Activated CD4-positive, alpha-beta T cell treated with anti-CD3 and anti-CD28 coated beads, Interleukin-2, amount 10 ng/mL, durations not matched to agents 7 days and 5 days (primary cell): ENCODE results near the gene CSNK1A1. TPM values are rescaled to one million over a fixed set of nuclear protein-coding genes. Genes with fewer than 3 reads are reported as not detected.

Source experiments
- CTCF ChIA-PET: fragments of 350-600 bp; sonication (Branson Sonifier 250); formaldehyde crosslinking; loops from one replicate; lab custom pipeline; 2021; ENCODE audit warnings: antibody characterized with exemption; lab: Charles Lee
- POLR2A ChIA-PET: fragments of 350-600 bp; sonication (Branson Sonifier 250); formaldehyde crosslinking; loops from one replicate; lab custom pipeline; 2021; ENCODE audit warnings: antibody characterized with exemption; lab: Charles Lee
- DNase-seq: peaks from one replicate; pipeline ENCODE4 v3.0.0-alpha.2; 2020
- H3K27ac Mint-ChIP-seq: one replicate; pipeline ENCODE4 v1.8.0; 2021; ENCODE audit warnings: mild to moderate bottlenecking, moderate library complexity, mixed read lengths
- H3K27me3 Mint-ChIP-seq: one replicate; pipeline ENCODE4 v1.8.0; 2021; ENCODE audit warnings: mixed read lengths
- H3K36me3 Mint-ChIP-seq: one replicate; pipeline ENCODE4 v1.8.0; 2021; ENCODE audit warnings: low read depth, mixed read lengths
- H3K4me1 Mint-ChIP-seq: one replicate; pipeline ENCODE4 v1.8.0; 2021; ENCODE audit warnings: mixed read lengths
- H3K4me3 Mint-ChIP-seq: one replicate; pipeline ENCODE4 v1.8.0; 2021; ENCODE audit warnings: mild to moderate bottlenecking, moderate library complexity, mixed read lengths
- H3K9me3 Mint-ChIP-seq: one replicate; pipeline ENCODE4 v1.8.0; 2021; ENCODE audit warnings: mixed read lengths
- total RNA-seq, 2 experiments: library from RNA; stranded (reverse); gene quantifications; one replicate each; pipeline ENCODE4 v1.2.3, GENCODE V29; 2021

Gene CSNK1A1
- total RNA-seq, 2 experiments from 2014 or later, result 164 to 199 TPM

- no peaks in the 10 kb centered on the region for H3K36me3 Mint-ChIP-seq
- H3K27ac Mint-ChIP-seq, result no peak overlapping the region
- POLR2A ChIA-PET, result no interaction called here
- peaks cover 7% of the 10 kb centered on the region for H3K4me1 Mint-ChIP-seq
- H3K27me3 Mint-ChIP-seq, result peaks cover 5% of the 10 kb centered on the region
- H3K4me3 Mint-ChIP-seq, result no peak overlapping the region
- H3K9me3 Mint-ChIP-seq, result no peaks in the 10 kb centered on the region
- CTCF ChIA-PET, result no interaction called here
- no peak for DNase-seq
Observed at GRCh38 chr5:149585910-149586309, 34.7 kb upstream of the CSNK1A1 start.

- CTCF ChIA-PET, result no interaction called here
- H3K9me3 Mint-ChIP-seq, result no peaks in the 10 kb centered on the region
- peaks cover 13% of the 10 kb centered on the region for H3K4me1 Mint-ChIP-seq
Observed at GRCh38 chr5:149584121-149584520, 32.9 kb upstream of the CSNK1A1 start.

GRCh38 chr5:149583394-149583793, 32.2 kb upstream of the CSNK1A1 start:
- H3K27ac Mint-ChIP-seq, result no peak overlapping the region

More at GRCh38 chr5:149584121-149584520, 32.9 kb upstream of the CSNK1A1 start:
- no peak overlapping the region for H3K4me3 Mint-ChIP-seq
- DNase-seq, result no peak
- POLR2A ChIA-PET, result no interaction called here
- no peaks in the 10 kb centered on the region for H3K36me3 Mint-ChIP-seq
- no peak overlapping the region for H3K27ac Mint-ChIP-seq
- H3K27me3 Mint-ChIP-seq, result peaks cover 5% of the 10 kb centered on the region

GRCh38 chr5:149581931-149582768, 30.9 kb upstream of the CSNK1A1 start:
- no peaks in the 10 kb centered on the region for H3K9me3 Mint-ChIP-seq
- peaks cover under 1% of the 10 kb centered on the region for H3K36me3 Mint-ChIP-seq
- H3K4me3 Mint-ChIP-seq, result peak overlapping the region; percentile 63
- no peak for DNase-seq
- H3K4me1 Mint-ChIP-seq, result peaks cover 13% of the 10 kb centered on the region
- POLR2A ChIA-PET, result no interaction called here
- H3K27ac Mint-ChIP-seq, result no peak overlapping the region
- H3K27me3 Mint-ChIP-seq, result peaks cover 5% of the 10 kb centered on the region
- CTCF ChIA-PET, result interaction anchor here (1.1 to 2.8 kb wide), 6 partner anchors 9 to 36 kb away, joined by 3 to 8 read pairs (median 5); partner anchors contain the start of gene CSNK1A1

More at GRCh38 chr5:149583394-149583793, 32.2 kb upstream of the CSNK1A1 start:
- Mint-ChIP-seq H3K27me3 (peaks cover 5% of the 10 kb centered on the region), H3K4me3 (no peak overlapping the region), H3K36me3 (no peaks in the 10 kb centered on the region), H3K9me3 (no peaks in the 10 kb centered on the region), H3K4me1 (peaks cover 13% of the 10 kb centered on the region)
- ChIA-PET POLR2A (no interaction called here), CTCF (interaction anchor here (0.7 to 1.4 kb wide), 2 partner anchors 15 to 21 kb away, joined by 3 to 4 read pairs; no protein-coding TSS in a partner anchor)
- DNase-seq, result no peak

- H3K27me3 Mint-ChIP-seq, result peaks cover 2% of the 10 kb centered on the region
- peak within 1 kb of the TSS; percentile 63 for H3K4me3 Mint-ChIP-seq
- CTCF ChIA-PET, result interaction anchor here (1.2 to 2.8 kb wide), 5 partner anchors 10 to 30 kb away, joined by 4 to 8 read pairs (median 6); partner anchors contain the start of gene CSNK1A1
- H3K9me3 Mint-ChIP-seq, result peaks cover 3% of the 10 kb centered on the region
- DNase-seq, result peak; percentile 36
- H3K4me1 Mint-ChIP-seq, result peaks cover 17% of the 10 kb centered on the region
- no peak within 1 kb of the TSS for H3K27ac Mint-ChIP-seq
- H3K36me3 Mint-ChIP-seq, result peaks cover 4% of the 10 kb centered on the region
- POLR2A ChIA-PET, result no interaction called here
Observed at GRCh38 chr5:149581192-149581861, 30.1 kb upstream of the CSNK1A1 start, which contains the start of gene ARHGEF37. ARHGEF37 (plus strand) TSS chr5:149581498; CDS start chr5:149597770, 16,272 bp downstream.

- Mint-ChIP-seq H3K4me3 (peak overlapping the region; percentile 56), H3K27me3 (peaks cover 2% of the 10 kb centered on the region), H3K36me3 (peaks cover 6% of the 10 kb centered on the region), H3K27ac (no peak overlapping the region), H3K4me1 (peaks cover 22% of the 10 kb centered on the region), H3K9me3 (peaks cover 3% of the 10 kb centered on the region)
- CTCF ChIA-PET, result interaction anchor here (1.2 to 2.8 kb wide), 5 partner anchors 10 to 30 kb away, joined by 4 to 8 read pairs (median 6); partner anchors contain the start of gene CSNK1A1
- POLR2A ChIA-PET, result interaction anchor here (0.6 kb wide), 1 partner anchor 235 kb away, joined by 3 read pairs; no protein-coding TSS in a partner anchor
- DNase-seq, result no peak
Observed at GRCh38 chr5:149580808-149581191, 29.6 kb upstream of the CSNK1A1 start.

GRCh38 chr5:149578896-149579295, 27.7 kb upstream of the CSNK1A1 start:
- H3K27ac Mint-ChIP-seq, result no peak overlapping the region
- DNase-seq, result no peak
- H3K9me3 Mint-ChIP-seq, result peaks cover 3% of the 10 kb centered on the region
- ChIA-PET CTCF (interaction anchor here (0.5 to 2.8 kb wide), 4 partner anchors 9 to 1085 kb away, joined by 3 to 8 read pairs (median 6); no protein-coding TSS in a partner anchor), POLR2A (no interaction called here)
- H3K4me3 Mint-ChIP-seq, result no peak overlapping the region
- peaks cover 2% of the 10 kb centered on the region for H3K27me3 Mint-ChIP-seq
- peaks cover 6% of the 10 kb centered on the region for H3K36me3 Mint-ChIP-seq
- peaks cover 25% of the 10 kb centered on the region for H3K4me1 Mint-ChIP-seq

GRCh38 chr5:149576021-149576420, 24.8 kb upstream of the CSNK1A1 start:
- peaks cover 20% of the 10 kb centered on the region for H3K4me1 Mint-ChIP-seq
- peak overlapping the region; percentile 83 for H3K27ac Mint-ChIP-seq
- H3K27me3 Mint-ChIP-seq, result no peaks in the 10 kb centered on the region
- CTCF ChIA-PET, result interaction anchor here (0.6 to 1.6 kb wide), 7 partner anchors 15 to 222 kb away, joined by 3 to 7 read pairs (median 3); partner anchors contain the start of genes CSNK1A1 and IL17B
- H3K36me3 Mint-ChIP-seq, result peaks cover 6% of the 10 kb centered on the region
- no peak overlapping the region for H3K4me3 Mint-ChIP-seq
- DNase-seq, result peak; percentile 22
- POLR2A ChIA-PET, result no interaction called here
- peaks cover 3% of the 10 kb centered on the region for H3K9me3 Mint-ChIP-seq

- H3K27me3 Mint-ChIP-seq, result no peaks in the 10 kb centered on the region
- H3K9me3 Mint-ChIP-seq, result peaks cover 3% of the 10 kb centered on the region
- H3K4me3 Mint-ChIP-seq, result no peak overlapping the region
- DNase-seq, result no peak
- H3K27ac Mint-ChIP-seq, result no peak overlapping the region
- CTCF ChIA-PET, result interaction anchor here (1.0 to 1.6 kb wide), 4 partner anchors 15 to 196 kb away, joined by 3 to 4 read pairs (median 3); partner anchors contain the start of gene IL17B
- peaks cover 12% of the 10 kb centered on the region for H3K4me1 Mint-ChIP-seq
- peaks cover 6% of the 10 kb centered on the region for H3K36me3 Mint-ChIP-seq
- POLR2A ChIA-PET, result no interaction called here
Observed at GRCh38 chr5:149575131-149575530, 23.9 kb upstream of the CSNK1A1 start.

- no peak overlapping the region for H3K4me3 Mint-ChIP-seq
- no peak overlapping the region for H3K27ac Mint-ChIP-seq
- no peak for DNase-seq
- H3K4me1 Mint-ChIP-seq, result peaks cover 12% of the 10 kb centered on the region
- ChIA-PET POLR2A (no interaction called here), CTCF (no interaction called here)
- peaks cover 3% of the 10 kb centered on the region for H3K9me3 Mint-ChIP-seq
- no peaks in the 10 kb centered on the region for H3K27me3 Mint-ChIP-seq
- H3K36me3 Mint-ChIP-seq, result peaks cover 6% of the 10 kb centered on the region
Observed at GRCh38 chr5:149572576-149573231, 21.5 kb upstream of the CSNK1A1 start.

- POLR2A ChIA-PET, result no interaction called here
- Mint-ChIP-seq H3K4me1 (peaks cover 12% of the 10 kb centered on the region), H3K27ac (no peak overlapping the region), H3K36me3 (peaks cover 6% of the 10 kb centered on the region), H3K27me3 (no peaks in the 10 kb centered on the region), H3K9me3 (peaks cover 3% of the 10 kb centered on the region), H3K4me3 (no peak overlapping the region)
- CTCF ChIA-PET, result interaction anchor here (0.6 to 1.0 kb wide), 2 partner anchors 143 to 146 kb away, joined by 3 read pairs; no protein-coding TSS in a partner anchor
- no peak for DNase-seq
Observed at GRCh38 chr5:149572170-149572569, 20.9 kb upstream of the CSNK1A1 start.

- POLR2A ChIA-PET, result no interaction called here
- no peaks in the 10 kb centered on the region for H3K9me3 Mint-ChIP-seq
- CTCF ChIA-PET, result interaction anchor here (1.2 kb wide), 1 partner anchor 51 kb away, joined by 3 read pairs; no protein-coding TSS in a partner anchor
Observed at GRCh38 chr5:149567226-149567625, 16.0 kb upstream of the CSNK1A1 start.

More at GRCh38 chr5:149567226-149567625, 16.0 kb upstream of the CSNK1A1 start:
- Mint-ChIP-seq H3K27me3 (no peaks in the 10 kb centered on the region), H3K27ac (no peak overlapping the region), H3K4me1 (peaks cover 10% of the 10 kb centered on the region), H3K36me3 (no peaks in the 10 kb centered on the region), H3K4me3 (no peak overlapping the region)
- no peak for DNase-seq
